Activated naive CD4-positive, alpha-beta T cell treated with anti-CD3 and anti-CD28 coated beads for 36 hours (primary cell): Measurements from ENCODE around the gene RALB. TPM values are rescaled to one million over a fixed set of nuclear protein-coding genes. Genes with fewer than 3 reads are reported as not detected.

Experiments
- CTCF ChIA-PET: fragments of 350-600 bp; sonication (Branson Sonifier 250); formaldehyde crosslinking; loops from one replicate; lab custom pipeline; 2021; ENCODE audit warnings: antibody characterized with exemption; lab: Charles Lee
- DNase-seq: peaks from one replicate; pipeline ENCODE4 v3.0.0-alpha.2; 2020
- H3K27ac Mint-ChIP-seq: one replicate; pipeline ENCODE4 v1.8.0; 2021; ENCODE audit warnings: mild to moderate bottlenecking, mixed read lengths
- H3K27me3 Mint-ChIP-seq: one replicate; pipeline ENCODE4 v1.8.0; 2021; ENCODE audit warnings: low read depth, mixed read lengths
- H3K36me3 Mint-ChIP-seq: one replicate; pipeline ENCODE4 v1.8.0; 2021; ENCODE audit warnings: low read depth, mixed read lengths
- H3K4me1 Mint-ChIP-seq: one replicate; pipeline ENCODE4 v1.8.0; 2021; ENCODE audit warnings: low read depth, mixed read lengths
- H3K4me3 Mint-ChIP-seq: one replicate; pipeline ENCODE4 v1.8.0; 2021; ENCODE audit warnings: mild to moderate bottlenecking, moderate library complexity, mixed read lengths
- H3K9me3 Mint-ChIP-seq: one replicate; pipeline ENCODE4 v1.8.0; 2021; ENCODE audit warnings: mixed read lengths
- intact Hi-C: fragments of 100-400 bp; cut with micrococcal nuclease; formaldehyde crosslinking; loops from one replicate; pipeline ENCODE4 v1.15.1; 2023
- total RNA-seq, 2 experiments: library from RNA; stranded (reverse); gene quantifications; one replicate each; pipeline ENCODE4 v1.2.3, GENCODE V29; 2021

Gene RALB
- total RNA-seq, 2 experiments from 2014 or later = 16.4 to 19.3 TPM

GRCh38 chr2:120246546-120247300 is 5.9 kb upstream of the RALB start:
- no peak overlapping the region for H3K27ac Mint-ChIP-seq
- H3K9me3 Mint-ChIP-seq = peaks cover 5% of the 10 kb centered on the region
- H3K4me1 Mint-ChIP-seq = peaks cover 1% of the 10 kb centered on the region
- peaks cover 2% of the 10 kb centered on the region for H3K27me3 Mint-ChIP-seq
- DNase-seq = no peak
- CTCF ChIA-PET = interaction anchor here (1.4 kb wide), 1 partner anchor 66 kb away, joined by 3 read pairs; no protein-coding TSS in a partner anchor
- H3K4me3 Mint-ChIP-seq = no peak overlapping the region
- intact Hi-C loops = no loop called here
- H3K36me3 Mint-ChIP-seq = no peaks in the 10 kb centered on the region

- Mint-ChIP-seq H3K9me3 (peaks cover 5% of the 10 kb centered on the region), H3K27ac (no peak overlapping the region), H3K27me3 (peaks cover 2% of the 10 kb centered on the region), H3K36me3 (no peaks in the 10 kb centered on the region), H3K4me1 (peaks cover 7% of the 10 kb centered on the region), H3K4me3 (no peak overlapping the region)
- CTCF ChIA-PET = interaction anchor here (0.6 to 1.4 kb wide), 3 partner anchors 19 to 1366 kb away, joined by 3 to 9 read pairs (median 3); no protein-coding TSS in a partner anchor
- intact Hi-C loops = no loop called here
- DNase-seq = no peak
These were observed 4.8 kb upstream of the RALB start for GRCh38 chr2:120247851-120248250.

GRCh38 chr2:120250640-120251039 is 2.0 kb upstream of the RALB start:
- DNase-seq = no peak
- no peak overlapping the region for H3K4me3 Mint-ChIP-seq
- no peaks in the 10 kb centered on the region for H3K36me3 Mint-ChIP-seq
- peaks cover 25% of the 10 kb centered on the region for H3K4me1 Mint-ChIP-seq
- intact Hi-C loops = loop anchor here (10.0 kb wide), 1 partner anchor 886 kb away; the partner anchor contains the start of genes C2orf76 and DBI
- CTCF ChIA-PET = interaction anchor here (1.0 kb wide), 1 partner anchor 74 kb away, joined by 3 read pairs; no protein-coding TSS in a partner anchor
- no peaks in the 10 kb centered on the region for H3K9me3 Mint-ChIP-seq
- H3K27me3 Mint-ChIP-seq = peaks cover 2% of the 10 kb centered on the region
- no peak overlapping the region for H3K27ac Mint-ChIP-seq

GRCh38 chr2:120251078-120251477 is 1.6 kb upstream of the RALB start:
- DNase-seq = no peak
- no peaks in the 10 kb centered on the region for H3K36me3 Mint-ChIP-seq
- peaks cover 2% of the 10 kb centered on the region for H3K27me3 Mint-ChIP-seq
- no peaks in the 10 kb centered on the region for H3K9me3 Mint-ChIP-seq
- no peak overlapping the region for H3K27ac Mint-ChIP-seq
- peaks cover 29% of the 10 kb centered on the region for H3K4me1 Mint-ChIP-seq
- H3K4me3 Mint-ChIP-seq = no peak overlapping the region
- intact Hi-C loops = loop anchor here (10.0 kb wide), 1 partner anchor 886 kb away; the partner anchor contains the start of genes C2orf76 and DBI
- CTCF ChIA-PET = interaction anchor here (3.9 kb wide), 1 partner anchor 62 kb away, joined by 30 read pairs; no protein-coding TSS in a partner anchor

- CTCF ChIA-PET = interaction anchor here (3.9 kb wide), 1 partner anchor 61 kb away, joined by 30 read pairs; no protein-coding TSS in a partner anchor
- H3K27me3 Mint-ChIP-seq = peaks cover 2% of the 10 kb centered on the region
- H3K9me3 Mint-ChIP-seq = no peaks in the 10 kb centered on the region
- H3K27ac Mint-ChIP-seq = peak overlapping the region; percentile 74
- H3K4me1 Mint-ChIP-seq = peaks cover 35% of the 10 kb centered on the region
- intact Hi-C loops = loop anchor here (1.0 to 10.0 kb wide), 11 partner anchors 20 to 1485 kb away; partner anchors contain the start of genes C2orf76, DBI, EPB41L5 and NIFK
- DNase-seq = no peak
- peak overlapping the region; percentile 96 for H3K4me3 Mint-ChIP-seq
- H3K36me3 Mint-ChIP-seq = no peaks in the 10 kb centered on the region
These were observed 800 bp upstream of the RALB start for GRCh38 chr2:120251880-120252224.

- Mint-ChIP-seq H3K36me3 (peaks cover 2% of the 10 kb centered on the region), H3K27ac (peak overlapping the region; percentile 31), H3K4me3 (peak overlapping the region; percentile 87), H3K27me3 (no peaks in the 10 kb centered on the region), H3K9me3 (no peaks in the 10 kb centered on the region), H3K4me1 (peaks cover 47% of the 10 kb centered on the region)
- DNase-seq = peak; percentile 50
- CTCF ChIA-PET = interaction anchor here (0.9 to 3.9 kb wide), 3 partner anchors 26 to 60 kb away, joined by 3 to 30 read pairs (median 3); no protein-coding TSS in a partner anchor
- intact Hi-C loops = loop anchor here (2.0 to 10.0 kb wide), 3 partner anchors 240 to 1484 kb away; partner anchors contain the start of genes C2orf76, DBI, EPB41L5 and NIFK
These were observed 600 bp downstream of the RALB start for GRCh38 chr2:120253021-120253882.

- H3K27me3 Mint-ChIP-seq = no peaks in the 10 kb centered on the region
- no peak overlapping the region for H3K27ac Mint-ChIP-seq
- H3K36me3 Mint-ChIP-seq = peaks cover 4% of the 10 kb centered on the region
- intact Hi-C loops = loop anchor here (10.0 kb wide), 1 partner anchor 889 kb away; the partner anchor contains the start of genes C2orf76 and DBI
- CTCF ChIA-PET = interaction anchor here (0.9 to 3.9 kb wide), 2 partner anchors 26 to 59 kb away, joined by 3 to 30 read pairs; no protein-coding TSS in a partner anchor
- H3K4me1 Mint-ChIP-seq = peaks cover 47% of the 10 kb centered on the region
- H3K9me3 Mint-ChIP-seq = peaks cover 2% of the 10 kb centered on the region
- no peak for DNase-seq
- peak overlapping the region; percentile 87 for H3K4me3 Mint-ChIP-seq
These were observed 1.5 kb downstream of the RALB start for GRCh38 chr2:120254178-120254577.

- Mint-ChIP-seq H3K4me3 (no peak overlapping the region), H3K9me3 (peaks cover 2% of the 10 kb centered on the region), H3K36me3 (peaks cover 4% of the 10 kb centered on the region), H3K27me3 (no peaks in the 10 kb centered on the region), H3K4me1 (peaks cover 47% of the 10 kb centered on the region), H3K27ac (no peak overlapping the region)
- intact Hi-C loops = loop anchor here (10.0 kb wide), 1 partner anchor 890 kb away; the partner anchor contains the start of genes C2orf76 and DBI
- no peak for DNase-seq
- CTCF ChIA-PET = interaction anchor here (1.1 to 1.6 kb wide), 2 partner anchors 49 to 80 kb away, joined by 3 to 5 read pairs; no protein-coding TSS in a partner anchor
These were observed 2.4 kb downstream of the RALB start for GRCh38 chr2:120255071-120255470.

- Mint-ChIP-seq H3K27ac (no peak overlapping the region), H3K9me3 (peaks cover 10% of the 10 kb centered on the region), H3K4me3 (no peak overlapping the region), H3K4me1 (peaks cover 47% of the 10 kb centered on the region), H3K27me3 (no peaks in the 10 kb centered on the region), H3K36me3 (peaks cover 8% of the 10 kb centered on the region)
- DNase-seq = no peak
- CTCF ChIA-PET = interaction anchor here (1.1 to 1.6 kb wide), 3 partner anchors 25 to 82 kb away, joined by 3 to 5 read pairs (median 3); no protein-coding TSS in a partner anchor
- intact Hi-C loops = loop anchor here (10.0 kb wide), 1 partner anchor 891 kb away; the partner anchor contains the start of genes C2orf76 and DBI
These were observed 3.5 kb downstream of the RALB start for GRCh38 chr2:120255986-120256650.

GRCh38 chr2:120256651-120257000 is 4.0 kb downstream of the RALB start:
- H3K4me3 Mint-ChIP-seq = no peak overlapping the region
- peaks cover 46% of the 10 kb centered on the region for H3K4me1 Mint-ChIP-seq
- intact Hi-C loops = loop anchor here (10.0 kb wide), 1 partner anchor 892 kb away; the partner anchor contains the start of genes C2orf76 and DBI
- H3K27me3 Mint-ChIP-seq = no peaks in the 10 kb centered on the region
- DNase-seq = no peak
- peaks cover 8% of the 10 kb centered on the region for H3K36me3 Mint-ChIP-seq
- CTCF ChIA-PET = interaction anchor here (1.2 to 1.4 kb wide), 3 partner anchors 25 to 80 kb away, joined by 3 to 4 read pairs (median 3); no protein-coding TSS in a partner anchor
- no peak overlapping the region for H3K27ac Mint-ChIP-seq
- H3K9me3 Mint-ChIP-seq = peaks cover 10% of the 10 kb centered on the region

GRCh38 chr2:120257522-120257921 is 4.9 kb downstream of the RALB start:
- peaks cover 40% of the 10 kb centered on the region for H3K4me1 Mint-ChIP-seq
- no peak overlapping the region for H3K27ac Mint-ChIP-seq
- no peaks in the 10 kb centered on the region for H3K27me3 Mint-ChIP-seq
- H3K4me3 Mint-ChIP-seq = no peak overlapping the region
- H3K36me3 Mint-ChIP-seq = peaks cover 8% of the 10 kb centered on the region
- CTCF ChIA-PET = interaction anchor here (0.7 to 1.4 kb wide), 4 partner anchors 26 to 81 kb away, joined by 3 to 4 read pairs (median 3); no protein-coding TSS in a partner anchor
- intact Hi-C loops = loop anchor here (10.0 kb wide), 1 partner anchor 893 kb away; the partner anchor contains the start of genes C2orf76 and DBI
- H3K9me3 Mint-ChIP-seq = peaks cover 10% of the 10 kb centered on the region
- DNase-seq = no peak
